Left ventricle myocardium inferior (tissue), 1 donor: ENCODE measurements around the gene BEND7. TPM values are rescaled to one million over a fixed set of nuclear protein-coding genes. Genes with fewer than 3 reads are reported as not detected.

Experiments
- DNase-seq: peaks from one replicate; pipeline ENCODE4 v3.0.0-alpha.2; 2020
- H3K27ac ChIP-seq: fragments of 200-600 bp; replicated peaks from 2 replicates; pipeline ENCODE4 v1.8.0; 2021
- H3K27me3 ChIP-seq: fragments of 200-600 bp; 2 replicates; pipeline ENCODE4 v1.8.0; 2021; ENCODE audit warnings: low read depth
- H3K36me3 ChIP-seq: fragments of 200-600 bp; 2 replicates; pipeline ENCODE4 v1.8.0; 2021
- H3K4me1 ChIP-seq: fragments of 200-600 bp; 2 replicates; pipeline ENCODE4 v1.8.0; 2021
- H3K4me3 ChIP-seq: fragments of 200-600 bp; 2 replicates; pipeline ENCODE4 v1.8.0; 2021; ENCODE audit warnings: mild to moderate bottlenecking, moderate library complexity
- H3K9me3 ChIP-seq: fragments of 200-600 bp; replicated peaks from 2 replicates; pipeline ENCODE4 v1.8.0; 2021
- intact Hi-C: fragments of 100-400 bp; cut with micrococcal nuclease; formaldehyde crosslinking; loops from one replicate; pipeline ENCODE4 v1.11.0; 2022
- total RNA-seq: library from RNA; stranded (reverse); fragmentation: NEBNext Ultra II Directional; extraction: Animal tissue kit (Norgen Biotek cat#: 25700); gene quantifications from one replicate; pipeline ENCODE4 v1.2.1, GENCODE V29; 2021
- TF ChIP-seq, protein P1 (sequence below): fragments of 200-600 bp; IDR thresholded peaks from 2 replicates; pipeline ENCODE4 v1.8.0; 2021; ENCODE audit warnings: antibody characterized with exemption, mild to moderate bottlenecking, borderline replicate concordance
- donor health status: DM: no; HTN: yes; CAD: no; lungs with severe emphysema.

BEND7 gene
- total RNA-seq, 1 donor from 2014 or later = 14.7 TPM

DNA sequence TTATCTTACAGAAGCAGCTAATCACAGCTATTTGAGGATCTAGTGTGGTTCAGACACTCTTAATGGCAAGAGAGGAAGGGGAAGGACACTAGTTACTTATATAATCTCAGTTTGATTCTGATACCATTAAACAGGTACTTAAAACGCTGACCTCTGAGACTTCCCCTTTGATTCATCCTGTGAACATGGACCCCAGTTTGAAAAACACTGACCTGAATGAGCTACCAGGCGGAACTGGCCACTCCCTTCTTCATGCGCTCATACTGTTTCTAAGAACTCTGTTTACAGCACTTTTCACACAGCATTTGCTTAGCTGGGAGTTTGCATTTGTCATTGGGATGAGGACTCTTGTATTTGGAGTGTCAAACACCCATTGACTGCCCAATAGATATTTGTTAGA lies 45.7 kb downstream of the BEND7 start:
- Histone ChIP-seq H3K4me3 (no peak overlapping the region), H3K36me3 (peaks cover 36% of the 10 kb centered on the region), H3K4me1 (no peaks in the 10 kb centered on the region), H3K9me3 (no peaks in the 10 kb centered on the region), H3K27me3 (no peaks in the 10 kb centered on the region), H3K27ac (no peak overlapping the region)
- intact Hi-C loops = no loop called here
- TF ChIP-seq, protein P1, sequence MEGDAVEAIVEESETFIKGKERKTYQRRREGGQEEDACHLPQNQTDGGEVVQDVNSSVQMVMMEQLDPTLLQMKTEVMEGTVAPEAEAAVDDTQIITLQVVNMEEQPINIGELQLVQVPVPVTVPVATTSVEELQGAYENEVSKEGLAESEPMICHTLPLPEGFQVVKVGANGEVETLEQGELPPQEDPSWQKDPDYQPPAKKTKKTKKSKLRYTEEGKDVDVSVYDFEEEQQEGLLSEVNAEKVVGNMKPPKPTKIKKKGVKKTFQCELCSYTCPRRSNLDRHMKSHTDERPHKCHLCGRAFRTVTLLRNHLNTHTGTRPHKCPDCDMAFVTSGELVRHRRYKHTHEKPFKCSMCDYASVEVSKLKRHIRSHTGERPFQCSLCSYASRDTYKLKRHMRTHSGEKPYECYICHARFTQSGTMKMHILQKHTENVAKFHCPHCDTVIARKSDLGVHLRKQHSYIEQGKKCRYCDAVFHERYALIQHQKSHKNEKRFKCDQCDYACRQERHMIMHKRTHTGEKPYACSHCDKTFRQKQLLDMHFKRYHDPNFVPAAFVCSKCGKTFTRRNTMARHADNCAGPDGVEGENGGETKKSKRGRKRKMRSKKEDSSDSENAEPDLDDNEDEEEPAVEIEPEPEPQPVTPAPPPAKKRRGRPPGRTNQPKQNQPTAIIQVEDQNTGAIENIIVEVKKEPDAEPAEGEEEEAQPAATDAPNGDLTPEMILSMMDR = no peak
- no peak for DNase-seq

DNA sequence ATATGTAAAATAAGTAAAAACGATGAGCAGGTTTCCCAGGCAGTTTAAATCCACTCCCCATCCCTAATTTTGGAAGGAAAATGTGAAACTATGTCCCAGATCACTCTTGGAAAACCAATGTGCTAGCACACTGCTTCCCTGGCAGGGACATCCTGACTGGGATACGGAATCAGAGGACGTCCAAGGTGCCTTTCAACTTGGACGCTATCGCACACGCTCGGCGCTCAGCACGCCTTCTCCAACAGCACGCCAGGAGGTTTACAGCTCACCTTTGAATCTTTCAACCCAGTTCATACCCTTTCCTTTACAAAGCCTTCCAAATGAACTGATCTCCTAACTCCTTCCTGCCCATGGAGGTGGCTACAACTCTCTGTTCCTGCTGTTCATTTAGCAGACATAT lies 47.1 kb downstream of the BEND7 start:
- intact Hi-C loops = no loop called here
- H3K4me1 ChIP-seq = no peaks in the 10 kb centered on the region

DNA sequence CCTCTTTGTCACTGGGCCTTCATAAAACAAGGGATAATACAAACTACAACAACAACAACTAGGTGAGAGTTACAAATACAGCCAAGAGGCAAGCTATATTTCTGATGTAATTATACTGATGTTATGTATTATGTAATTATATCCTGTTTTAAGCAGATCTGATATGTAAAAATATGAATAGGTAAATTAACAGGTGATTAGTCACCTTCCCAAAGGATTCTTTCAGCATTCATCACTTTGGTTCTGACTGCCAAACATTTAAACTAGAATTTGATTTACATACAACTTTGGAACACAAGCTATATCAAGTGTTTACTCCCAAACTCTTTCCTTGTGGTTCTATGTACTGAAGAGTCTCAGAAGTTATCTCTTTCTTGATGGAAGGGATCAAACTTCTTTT lies 53.7 kb downstream of the BEND7 start:
- intact Hi-C loops = no loop called here
- H3K27ac ChIP-seq = no peak overlapping the region
- H3K9me3 ChIP-seq = no peaks in the 10 kb centered on the region
- TF ChIP-seq, protein P1 = no peak
- DNase-seq = no peak
- peaks cover 42% of the 10 kb centered on the region for H3K36me3 ChIP-seq
- no peaks in the 10 kb centered on the region for H3K4me1 ChIP-seq
- H3K4me3 ChIP-seq = no peak overlapping the region
- no peaks in the 10 kb centered on the region for H3K27me3 ChIP-seq

More for the DNA sequence above, 47.1 kb downstream of the BEND7 start:
- Histone ChIP-seq H3K36me3 (peaks cover 36% of the 10 kb centered on the region), H3K4me3 (no peak overlapping the region), H3K9me3 (no peaks in the 10 kb centered on the region), H3K27me3 (no peaks in the 10 kb centered on the region), H3K27ac (no peak overlapping the region)
- DNase-seq = no peak
- TF ChIP-seq, protein P1 = no peak

DNA sequence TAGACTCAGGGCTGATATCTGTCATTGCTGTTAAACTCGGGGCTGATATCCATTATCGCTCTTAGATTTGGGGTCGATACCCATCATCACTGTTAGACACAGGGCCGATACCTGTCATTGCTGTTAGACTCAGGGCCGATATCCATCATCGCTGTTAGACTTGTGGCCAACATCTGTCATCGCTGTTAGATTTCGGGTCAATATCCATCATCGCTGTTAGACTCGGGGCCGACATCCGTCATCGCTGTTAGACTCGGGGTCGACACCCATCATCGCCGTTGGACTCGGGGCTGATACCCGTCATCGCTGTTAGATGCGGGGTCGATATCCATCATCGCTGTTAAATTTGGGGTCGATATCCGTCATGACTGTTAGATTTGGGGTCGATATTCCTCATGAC lies 54.8 kb downstream of the BEND7 start:
- DNase-seq = no peak
- intact Hi-C loops = no loop called here

DNA sequence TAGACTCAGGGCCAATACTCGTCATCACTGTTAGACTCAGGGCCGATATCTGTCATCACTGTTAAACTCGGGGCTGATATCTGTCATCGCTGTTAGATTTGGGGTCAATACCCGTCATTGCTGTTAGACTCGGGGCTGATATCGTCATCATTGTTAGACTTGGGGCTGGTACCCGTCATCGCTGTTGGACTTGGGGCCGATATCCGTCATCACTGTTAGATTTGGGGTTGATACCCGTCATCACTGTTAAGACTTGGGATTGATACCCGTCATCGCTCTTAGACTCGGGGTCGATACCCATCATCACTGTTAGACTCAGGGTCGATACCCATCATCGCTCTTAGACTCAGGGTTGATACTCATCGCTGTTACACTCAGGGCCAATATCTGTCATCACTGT lies 56.5 kb downstream of the BEND7 start:
- intact Hi-C loops = no loop called here
- TF ChIP-seq, protein P1 = no peak
- H3K9me3 ChIP-seq = no peaks in the 10 kb centered on the region
- no peaks in the 10 kb centered on the region for H3K4me1 ChIP-seq
- no peak overlapping the region for H3K27ac ChIP-seq
- no peak for DNase-seq
- H3K27me3 ChIP-seq = no peaks in the 10 kb centered on the region
- peaks cover 27% of the 10 kb centered on the region for H3K36me3 ChIP-seq
- no peak overlapping the region for H3K4me3 ChIP-seq

More for the DNA sequence above, 54.8 kb downstream of the BEND7 start:
- no peaks in the 10 kb centered on the region for H3K4me1 ChIP-seq
- no peaks in the 10 kb centered on the region for H3K27me3 ChIP-seq
- no peak overlapping the region for H3K27ac ChIP-seq
- TF ChIP-seq, protein P1 = no peak
- peaks cover 34% of the 10 kb centered on the region for H3K36me3 ChIP-seq
- H3K4me3 ChIP-seq = no peak overlapping the region
- no peaks in the 10 kb centered on the region for H3K9me3 ChIP-seq

DNA sequence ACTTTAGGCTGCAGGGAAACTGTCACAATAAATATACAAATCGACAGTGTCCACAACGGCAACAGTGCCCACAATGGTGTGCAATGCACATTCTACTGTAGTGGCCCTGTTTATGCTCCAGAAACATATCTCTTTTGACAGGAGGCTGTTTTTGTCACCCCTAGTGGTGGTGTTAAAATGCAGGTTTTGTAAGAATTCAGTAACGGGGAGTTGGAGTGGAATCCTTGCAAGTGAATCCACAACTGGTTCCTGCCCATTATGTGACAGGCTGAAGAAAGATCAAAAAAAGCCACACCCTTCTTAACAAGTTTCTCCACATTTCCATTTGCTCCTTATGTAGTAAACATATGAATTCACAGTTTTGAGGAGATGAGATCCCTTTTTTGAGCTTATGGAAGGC lies 58.5 kb downstream of the BEND7 start:
- no peak for DNase-seq
- Histone ChIP-seq H3K9me3 (no peaks in the 10 kb centered on the region), H3K27me3 (no peaks in the 10 kb centered on the region), H3K4me3 (no peak overlapping the region), H3K27ac (no peak overlapping the region), H3K4me1 (no peaks in the 10 kb centered on the region), H3K36me3 (peaks cover 17% of the 10 kb centered on the region)
- intact Hi-C loops = no loop called here
- TF ChIP-seq, protein P1 = no peak
